GM10266 (cell line): ENCODE data around the gene PLEKHA7.

Source experiments
- DNase-seq: peaks from one replicate; pipeline ENCODE4 v3.0.0; 2012; ENCODE audit errors: extremely low spot score
- TF ChIP-seq, protein P1 (sequence below): IDR thresholded peaks from 2 replicates; pipeline ENCODE4 v1.5.1; 2012; ENCODE audit warnings: mild to moderate bottlenecking, low read depth; ENCODE audit not compliant: control insufficient read depth, insufficient read depth; ENCODE audit errors: missing control alignments

Gene PLEKHA7

DNA sequence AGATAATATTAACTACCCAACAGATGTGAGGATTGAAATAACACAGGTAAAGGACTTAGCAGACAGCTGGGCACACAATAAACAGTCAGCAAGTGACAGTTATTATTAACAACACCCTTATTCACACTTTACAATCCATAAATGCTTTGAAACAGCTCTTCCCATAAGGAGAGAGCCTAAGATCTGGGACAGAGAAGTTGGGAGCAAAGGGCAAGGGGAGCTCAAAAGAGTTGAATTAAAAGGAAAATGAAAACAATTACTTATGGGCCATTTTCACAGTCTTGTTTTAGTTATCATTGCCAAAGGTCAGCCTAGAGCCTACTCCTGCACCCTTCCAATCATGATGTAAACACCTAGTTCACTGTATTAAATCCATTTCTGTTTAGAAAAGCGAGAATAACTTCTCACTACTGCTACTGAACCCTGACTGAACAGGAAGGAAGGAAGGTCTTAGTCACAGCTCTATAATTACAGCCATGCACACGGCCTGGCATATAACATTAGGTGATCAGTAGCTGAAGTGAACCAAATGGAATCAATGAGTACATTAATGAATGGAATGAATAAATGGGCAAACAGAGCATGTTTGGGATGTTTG lies 111.3 kb downstream of the PLEKHA7 start:
- peak; percentile 64 for DNase-seq
- TF ChIP-seq, protein P1, sequence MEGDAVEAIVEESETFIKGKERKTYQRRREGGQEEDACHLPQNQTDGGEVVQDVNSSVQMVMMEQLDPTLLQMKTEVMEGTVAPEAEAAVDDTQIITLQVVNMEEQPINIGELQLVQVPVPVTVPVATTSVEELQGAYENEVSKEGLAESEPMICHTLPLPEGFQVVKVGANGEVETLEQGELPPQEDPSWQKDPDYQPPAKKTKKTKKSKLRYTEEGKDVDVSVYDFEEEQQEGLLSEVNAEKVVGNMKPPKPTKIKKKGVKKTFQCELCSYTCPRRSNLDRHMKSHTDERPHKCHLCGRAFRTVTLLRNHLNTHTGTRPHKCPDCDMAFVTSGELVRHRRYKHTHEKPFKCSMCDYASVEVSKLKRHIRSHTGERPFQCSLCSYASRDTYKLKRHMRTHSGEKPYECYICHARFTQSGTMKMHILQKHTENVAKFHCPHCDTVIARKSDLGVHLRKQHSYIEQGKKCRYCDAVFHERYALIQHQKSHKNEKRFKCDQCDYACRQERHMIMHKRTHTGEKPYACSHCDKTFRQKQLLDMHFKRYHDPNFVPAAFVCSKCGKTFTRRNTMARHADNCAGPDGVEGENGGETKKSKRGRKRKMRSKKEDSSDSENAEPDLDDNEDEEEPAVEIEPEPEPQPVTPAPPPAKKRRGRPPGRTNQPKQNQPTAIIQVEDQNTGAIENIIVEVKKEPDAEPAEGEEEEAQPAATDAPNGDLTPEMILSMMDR, result no peak

- DNase-seq, result peak; percentile 72
- TF ChIP-seq, protein P1, result no peak
Measured at GRCh38 chr11:16902182-16902581, 112.0 kb downstream of the PLEKHA7 start.

- no peak for DNase-seq
- TF ChIP-seq, protein P1, result no peak
Measured at GRCh38 chr11:16900491-16900890, 113.7 kb downstream of the PLEKHA7 start.

DNA sequence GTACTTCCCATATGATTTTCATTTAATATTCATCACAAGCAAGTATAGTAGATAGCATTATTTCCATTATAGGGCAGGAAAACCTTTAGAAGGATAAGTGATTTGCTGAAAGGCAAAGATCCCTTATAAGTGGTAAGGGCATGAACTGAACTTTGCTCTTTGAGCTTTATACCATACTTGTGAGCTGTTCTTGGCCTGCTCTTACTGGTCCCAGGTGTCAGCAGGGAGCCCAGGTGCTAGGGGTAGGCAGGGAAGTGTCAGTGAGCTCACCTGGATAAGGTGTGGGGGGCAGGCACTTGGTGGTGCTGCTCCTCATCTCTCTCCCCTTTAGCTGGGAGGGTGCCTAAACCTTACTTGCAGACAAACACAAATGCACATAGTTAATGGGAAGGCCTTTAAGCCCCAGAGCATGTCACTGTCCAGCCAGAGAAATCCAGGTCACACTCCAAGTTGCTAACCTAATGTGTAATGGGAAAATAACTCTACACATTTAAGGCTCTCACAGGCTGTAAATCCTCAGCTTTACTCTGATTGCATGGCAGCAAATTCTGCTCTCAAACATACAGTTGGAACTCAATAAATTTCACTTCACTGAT lies 114.4 kb downstream of the PLEKHA7 start:
- TF ChIP-seq, protein P1, result no peak
- DNase-seq, result no peak

DNA sequence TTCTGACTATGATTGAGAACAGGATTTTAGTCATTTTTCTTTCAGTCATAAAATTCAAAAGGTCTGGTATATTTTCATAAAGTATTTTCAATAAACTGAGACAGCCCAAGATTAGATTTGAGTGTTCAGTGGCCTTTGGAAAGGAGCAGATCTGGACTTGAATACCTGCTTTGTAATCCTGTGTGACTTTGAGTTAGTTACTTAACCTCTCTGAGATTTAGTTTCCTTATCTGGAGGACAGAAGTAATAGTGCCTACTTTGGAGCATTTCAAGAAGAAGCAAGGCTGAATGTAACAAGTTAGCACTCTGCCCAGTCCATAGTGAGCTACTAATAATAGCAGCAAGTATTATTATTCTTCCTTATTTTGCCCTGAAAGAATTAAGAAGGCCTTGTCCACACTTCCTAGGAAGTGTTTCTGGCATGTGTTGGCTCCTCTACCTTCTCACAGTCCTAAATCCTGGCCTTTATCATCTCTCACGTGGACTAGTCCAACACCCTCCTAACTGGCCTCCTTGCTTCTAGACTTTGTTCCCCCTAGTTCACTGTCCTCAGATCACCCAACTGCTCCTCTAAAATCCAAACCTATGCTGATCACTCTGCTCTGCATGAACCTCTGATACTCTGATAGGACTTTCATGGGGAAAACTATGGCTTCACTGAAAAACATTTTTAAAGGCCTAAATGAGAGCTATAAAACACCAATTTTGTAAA lies 115.8 kb downstream of the PLEKHA7 start:
- DNase-seq, result no peak
- TF ChIP-seq, protein P1, result no peak

- TF ChIP-seq, protein P1, result no peak
- DNase-seq, result no peak
Measured at GRCh38 chr11:16897470-16898061, 116.6 kb downstream of the PLEKHA7 start.
